Right lobe of liver (tissue), 6 donors: ENCODE measurements around the gene CORO2B. TPM values are rescaled to one million over a fixed set of nuclear protein-coding genes. Genes with fewer than 3 reads are reported as not detected.
A peak's percentile ranks its signal among the peaks of the same experiment; 100 is the strongest.

ENCODE experiments used
- ATAC-seq, 4 donors: fragments of 200-7000 bp; cut with Tn5 transposase; one replicate each; pipeline ENCODE4 v1.9.1; 2020; ENCODE audit warnings: mild to moderate bottlenecking in 4 of 4, moderate library complexity in 4 of 4
- DNase-seq, 3 donors: peaks; one replicate each; pipeline ENCODE4 v3.0.0-alpha.2; 2020
- H3K27ac ChIP-seq, 3 donors: fragments of 200-600 bp; one replicate each; pipeline ENCODE4 v1.8.0; 2022
- H3K27me3 ChIP-seq, 2 donors: fragments of 200-600 bp; one replicate each; pipeline ENCODE4 v1.8.0; 2022
- H3K36me3 ChIP-seq, 4 donors: fragments of 200-600 bp; sonication (generic) in 1 of 4; one replicate each; pipeline versions ENCODE4 v1.5.1 to v1.8.0; 2017 to 2022; ENCODE audit warnings: control low read depth in 1 of 4
- H3K4me1 ChIP-seq, 4 donors: fragments of 200-600 bp; sonication (generic) in 1 of 4; one replicate each; pipeline versions ENCODE4 v1.5.1 to v1.8.0; 2017 to 2022; ENCODE audit warnings: control low read depth in 1 of 4
- H3K4me3 ChIP-seq, 3 donors: fragments of 200-600 bp; one replicate each; pipeline ENCODE4 v1.8.0; 2022
- H3K9me3 ChIP-seq, 4 donors: fragments of 200-600 bp; sonication (generic) in 1 of 4; one replicate each; pipeline versions ENCODE4 v1.5.1 to v1.8.0; 2017 to 2022; ENCODE audit warnings: control low read depth in 1 of 4
- POLR2A ChIP-seq: fragments of 450-650 bp; IDR thresholded peaks from one replicate; pipeline ENCODE4 v1.6.1; 2017; ENCODE audit warnings: antibody characterized with exemption, mild to moderate bottlenecking
- WGBS: methylation state at CpG from one replicate; pipeline ENCODE4 v1.1.6; 2018; ENCODE audit warnings: low coverage, low lambda C conversion rate; ENCODE audit not compliant: insufficient coverage; ENCODE audit errors: missing lambda C conversion rate; 5-methylcytosine and 5-hydroxymethylcytosine counted together
- intact Hi-C, 2 donors: fragments of 100-400 bp; cut with DNase I; formaldehyde crosslinking; loops; one replicate each; pipeline versions ENCODE4 v1.11.2 to v1.14.1; 2022
- total RNA-seq, 6 experiments: library from RNA; depleted of rRNA in 2 of 6; stranded (reverse); fragments of >200 nt in 2 of 6; fragmentation: NEBNext Ultra II Directional in 3 of 6; extraction: Animal tissue kit (Norgen Biotek cat#: 25700) in 3 of 6; gene quantifications; one replicate each; pipeline versions ENCODE4 v1.1.0 to v1.2.4, GENCODE V29; 2016 to 2023
- TF ChIP-seq, protein P1 (sequence below), 4 donors: fragments of 200-600 bp in 3 of 4; fragments of 450-650 bp in 1 of 4; IDR thresholded peaks; one replicate each; pipeline versions ENCODE4 v1.5.1 to v1.8.0; 2016 to 2022; ENCODE audit warnings: antibody characterized with exemption in 4 of 4, mild to moderate bottlenecking in 2 of 4
- donor health status: DM: no; HTN: yes; CAD: no.
- donor health status: DM: no; HTN: no; CAD: no.
- donor health status: DM: no; HTN: no; CAD: no.
- donor health status: DM: no; HTN: yes; CAD: no.
- donor health status: DM: no; HTN: yes; CAD: no.

Gene CORO2B
- total RNA-seq, 6 experiments from 2014 or later = 0.18 to 0.68 (median 0.41) TPM

DNA sequence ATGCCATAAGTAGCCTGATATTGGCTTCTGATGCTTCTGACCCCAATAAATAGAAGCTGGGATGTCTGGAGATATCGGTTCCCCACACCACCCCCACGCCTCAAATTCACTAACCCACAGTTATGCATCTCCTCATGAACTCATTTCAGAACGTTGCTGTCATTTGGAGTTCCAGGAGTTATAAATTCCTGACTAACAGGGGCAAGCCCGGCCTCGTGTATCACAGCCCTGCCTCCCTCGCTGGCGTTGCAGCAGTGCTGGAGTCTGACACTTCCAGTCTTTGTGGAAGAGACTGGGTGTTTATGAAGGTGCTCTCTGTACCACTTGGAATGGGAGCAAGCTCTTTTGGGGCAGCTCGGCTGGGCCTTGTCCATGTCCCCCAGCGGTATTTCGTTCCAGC is 140.9 kb downstream of the CORO2B start:
- Histone ChIP-seq H3K36me3 (no peaks in the 10 kb centered on the region), H3K27me3 (no peaks in the 10 kb centered on the region), H3K27ac (no peak overlapping the region), H3K4me1 (no peaks in the 10 kb centered on the region), H3K4me3 (no peak overlapping the region), H3K9me3 (no peaks in the 10 kb centered on the region)
- TF ChIP-seq, protein P1, sequence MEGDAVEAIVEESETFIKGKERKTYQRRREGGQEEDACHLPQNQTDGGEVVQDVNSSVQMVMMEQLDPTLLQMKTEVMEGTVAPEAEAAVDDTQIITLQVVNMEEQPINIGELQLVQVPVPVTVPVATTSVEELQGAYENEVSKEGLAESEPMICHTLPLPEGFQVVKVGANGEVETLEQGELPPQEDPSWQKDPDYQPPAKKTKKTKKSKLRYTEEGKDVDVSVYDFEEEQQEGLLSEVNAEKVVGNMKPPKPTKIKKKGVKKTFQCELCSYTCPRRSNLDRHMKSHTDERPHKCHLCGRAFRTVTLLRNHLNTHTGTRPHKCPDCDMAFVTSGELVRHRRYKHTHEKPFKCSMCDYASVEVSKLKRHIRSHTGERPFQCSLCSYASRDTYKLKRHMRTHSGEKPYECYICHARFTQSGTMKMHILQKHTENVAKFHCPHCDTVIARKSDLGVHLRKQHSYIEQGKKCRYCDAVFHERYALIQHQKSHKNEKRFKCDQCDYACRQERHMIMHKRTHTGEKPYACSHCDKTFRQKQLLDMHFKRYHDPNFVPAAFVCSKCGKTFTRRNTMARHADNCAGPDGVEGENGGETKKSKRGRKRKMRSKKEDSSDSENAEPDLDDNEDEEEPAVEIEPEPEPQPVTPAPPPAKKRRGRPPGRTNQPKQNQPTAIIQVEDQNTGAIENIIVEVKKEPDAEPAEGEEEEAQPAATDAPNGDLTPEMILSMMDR (IDR thresholded peaks at IDR 0.05) = no peak
- no peak for TF ChIP-seq POLR2A
- 71% methylated on average over 6 of the region's 10 CpGs for WGBS
- intact Hi-C loops = loop anchor here (10.0 kb wide), 2 partner anchors 155 to 165 kb away; no protein-coding TSS in a partner anchor
- ATAC-seq (no peak), DNase-seq (no peak)

DNA sequence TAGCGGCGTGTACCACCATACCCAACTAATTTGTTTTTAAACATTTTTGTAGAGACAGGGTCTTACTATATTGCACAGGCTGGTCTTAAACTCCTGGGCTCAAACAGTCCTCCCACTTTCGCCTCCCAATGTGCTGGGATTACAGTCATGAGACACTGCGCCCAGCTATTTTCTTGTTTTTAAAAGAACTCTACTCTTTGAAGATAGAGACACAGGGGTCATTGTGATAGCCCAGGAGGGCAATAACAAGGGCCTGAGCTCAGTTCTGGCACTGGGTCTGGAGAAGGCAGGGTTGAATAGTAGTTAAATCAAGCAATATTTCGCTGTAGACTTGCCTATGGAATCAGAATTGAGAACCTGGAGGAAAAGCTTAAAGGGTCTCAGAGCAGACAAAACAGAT is 143.1 kb downstream of the CORO2B start:
- Histone ChIP-seq H3K4me3 (no peak overlapping the region), H3K4me1 (no peaks in the 10 kb centered on the region), H3K36me3 (no peaks in the 10 kb centered on the region), H3K9me3 (no peaks in the 10 kb centered on the region), H3K27me3 (no peaks in the 10 kb centered on the region), H3K27ac (no peak overlapping the region)
- WGBS = 61% methylated on average over 3 of the region's 5 CpGs
- TF ChIP-seq, protein P1 (IDR thresholded peaks at IDR 0.05) = no peak
- no peak for TF ChIP-seq POLR2A
- no peak for DNase-seq
- ATAC-seq = no peak
- intact Hi-C loops = loop anchor here in 1 of 2 donors (10.0 kb wide), 1 partner anchor 163 kb away; no protein-coding TSS in a partner anchor

DNA sequence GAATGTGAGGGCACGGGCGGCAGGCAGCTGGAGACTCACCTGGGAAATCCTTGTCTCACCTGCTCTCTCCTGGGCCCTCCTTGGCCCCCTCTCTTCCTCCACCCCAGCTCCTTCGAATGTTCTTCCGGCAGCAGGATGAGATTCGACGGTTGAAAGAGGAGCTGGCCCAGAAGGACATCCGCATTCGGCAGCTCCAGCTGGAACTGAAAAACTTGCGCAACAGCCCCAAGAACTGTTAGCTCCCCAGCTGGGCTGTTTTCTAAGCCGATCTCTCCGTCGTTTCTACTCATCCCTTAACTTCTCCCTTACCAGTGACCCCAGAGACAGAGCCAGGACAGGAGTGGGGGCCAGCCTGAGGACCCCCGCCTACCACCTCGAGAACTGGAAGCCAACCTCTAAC is 146.9 kb downstream of the CORO2B start:
- DNase-seq = peak in 1 of 3 donors; percentile 41
- no peak overlapping the region for H3K4me3 ChIP-seq
- WGBS = 45% methylated on average over 9 of the region's 14 CpGs
- peak; percentile 39 to 77 (median 58) for ATAC-seq
- no peaks in the 10 kb centered on the region for H3K36me3 ChIP-seq
- H3K27me3 ChIP-seq = no peaks in the 10 kb centered on the region
- no peaks in the 10 kb centered on the region for H3K9me3 ChIP-seq
- H3K4me1 ChIP-seq = no peaks in the 10 kb centered on the region
- H3K27ac ChIP-seq = no peak overlapping the region
- intact Hi-C loops = loop anchor here in 1 of 2 donors (10.0 kb wide), 1 partner anchor 159 kb away; no protein-coding TSS in a partner anchor
- TF ChIP-seq, protein P1 (IDR thresholded peaks at IDR 0.05) = no peak
- no peak for TF ChIP-seq POLR2A

DNA sequence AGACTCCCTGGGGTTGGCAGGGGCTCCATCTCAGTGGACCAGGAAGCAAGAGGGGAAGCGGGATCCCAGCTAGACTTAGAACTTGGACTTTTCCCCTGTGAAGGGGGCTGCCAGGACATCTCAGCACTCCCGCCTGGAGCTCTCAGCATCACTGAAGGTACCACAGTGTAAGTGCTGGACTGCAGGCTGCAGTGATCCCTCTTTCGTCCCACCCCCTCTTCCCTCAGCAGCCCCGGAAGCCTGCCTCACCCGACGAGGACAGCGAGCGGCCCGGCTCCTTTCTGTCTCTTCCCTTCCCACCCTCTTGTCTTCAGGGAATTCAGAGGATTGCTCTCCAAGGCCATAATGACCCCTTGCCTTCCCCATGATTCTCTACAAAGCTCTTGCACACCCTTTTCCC is 147.5 kb downstream of the CORO2B start:
- no peak for TF ChIP-seq POLR2A
- TF ChIP-seq, protein P1 (IDR thresholded peaks at IDR 0.05) = no peak
- Histone ChIP-seq H3K4me3 (no peak overlapping the region), H3K27me3 (no peaks in the 10 kb centered on the region), H3K27ac (no peak overlapping the region), H3K9me3 (no peaks in the 10 kb centered on the region), H3K36me3 (no peaks in the 10 kb centered on the region), H3K4me1 (no peaks in the 10 kb centered on the region)
- intact Hi-C loops = loop anchor here in 1 of 2 donors (10.0 kb wide), 1 partner anchor 159 kb away; no protein-coding TSS in a partner anchor
- DNase-seq = no peak
- 69% methylated on average over 6 of the region's 9 CpGs for WGBS
- no peak for ATAC-seq
